Measurements from ENCODE around the gene PSMB11.

The PSMB11 gene

GRCh38 chr14:23057757-23058653 lies 16.0 kb downstream of the PSMB11 start:
- DNase-seq (ENCODE audit: low read depth in 2 of 3, low spot score in 1 of 3), result peak; percentile 77 to 88 (median 84)

DNA sequence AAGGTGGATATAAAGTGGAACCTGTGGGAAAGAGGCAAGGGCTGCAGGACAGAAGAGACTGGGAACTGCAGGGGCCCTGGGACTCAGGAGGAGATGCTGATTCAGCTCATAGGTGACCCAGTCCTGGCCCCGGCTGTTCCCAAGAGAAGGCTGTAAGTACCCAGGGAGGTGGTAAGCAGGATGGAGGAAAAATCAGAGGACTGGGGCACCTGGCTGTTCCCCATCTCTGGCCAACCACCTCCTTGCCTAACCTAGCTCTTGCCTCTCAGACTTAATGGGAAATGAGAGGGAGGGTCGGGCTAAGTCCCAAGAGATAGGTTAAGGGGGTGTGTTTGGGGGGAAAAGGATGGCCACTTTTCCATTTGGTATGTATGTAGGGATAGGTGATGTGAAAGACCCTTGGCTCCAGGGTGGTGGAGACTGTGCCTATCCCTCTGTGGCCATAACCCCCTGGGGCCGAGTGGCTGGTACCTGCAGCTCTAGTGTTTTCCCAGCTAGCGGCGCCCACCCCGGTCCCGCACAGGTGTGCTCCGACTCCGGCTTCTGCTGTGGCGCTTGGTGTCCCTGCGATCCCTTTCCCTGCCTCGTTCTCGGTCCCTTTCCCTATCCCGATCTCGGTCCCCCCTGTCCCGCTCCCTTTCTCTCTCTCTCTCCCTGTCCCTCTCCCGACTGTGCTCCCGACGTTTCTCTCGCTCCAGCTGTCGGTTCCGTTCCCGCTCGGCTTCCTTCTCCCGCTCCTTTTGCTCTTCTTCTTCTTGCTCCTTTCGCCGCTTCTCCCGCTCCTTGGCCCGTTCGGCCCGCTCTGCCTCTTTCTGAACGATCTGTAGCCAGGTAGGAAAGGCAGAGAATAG lies 16.9 kb downstream of the PSMB11 start:
- DNase-seq (ENCODE audit: low read depth in 2 of 3, low spot score in 1 of 3), result no peak

DNA sequence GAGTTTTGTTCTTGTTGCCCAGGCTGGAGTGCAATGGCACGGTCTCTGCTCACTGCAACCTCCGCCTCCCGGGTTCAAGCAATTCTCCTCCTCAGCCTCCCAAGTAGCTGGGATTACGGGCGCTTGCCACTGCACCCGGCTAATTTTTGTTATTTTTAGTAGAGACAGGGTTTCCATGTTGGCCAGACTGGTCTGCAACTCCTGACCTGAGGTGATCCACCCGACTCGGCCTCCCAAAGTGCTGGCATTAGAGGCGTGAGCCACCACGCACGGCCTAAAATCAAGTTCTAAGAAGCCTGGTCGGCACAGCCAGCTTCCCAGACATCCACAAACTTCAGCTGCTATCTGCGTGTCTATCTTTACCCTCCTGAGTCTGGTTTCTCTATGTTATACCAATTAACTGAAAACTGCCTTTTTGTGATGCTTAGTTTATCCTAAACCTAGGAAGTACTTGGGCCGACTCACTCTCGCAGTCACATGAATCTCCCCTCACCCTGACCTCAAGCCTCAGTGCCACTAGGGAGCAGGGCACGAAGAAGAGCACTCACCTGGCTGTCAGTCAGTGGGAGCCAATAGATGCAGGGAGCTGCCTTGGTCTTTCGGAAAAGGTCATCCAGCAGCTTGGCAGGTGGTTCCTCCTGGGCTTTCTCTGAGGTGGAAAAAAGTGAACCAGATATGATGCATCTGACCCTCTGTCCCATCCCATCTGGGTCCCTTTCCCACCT lies 18.7 kb downstream of the PSMB11 start:
- DNase-seq (ENCODE audit: low read depth in 2 of 3, low spot score in 1 of 3), result no peak

DNA sequence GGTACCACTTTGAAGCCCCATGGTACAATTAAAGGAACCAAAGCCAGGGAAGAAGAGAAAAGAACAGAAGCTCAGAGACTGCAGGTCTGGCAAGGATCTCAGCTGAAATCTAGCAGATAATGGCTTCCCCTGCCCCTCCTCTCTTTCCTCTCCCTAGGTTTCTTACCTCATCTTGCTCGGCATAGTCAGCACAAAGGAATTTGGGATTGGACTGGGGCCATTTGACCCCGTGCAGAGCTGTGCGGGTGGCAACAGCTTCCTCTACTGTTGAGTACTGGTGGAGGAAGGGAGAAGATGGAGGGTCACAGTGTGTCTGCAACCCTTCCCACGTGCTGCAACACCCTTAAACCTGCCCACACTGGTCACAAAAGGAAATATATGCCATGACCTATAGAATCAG lies 20.0 kb downstream of the PSMB11 start:
- no peak for DNase-seq (ENCODE audit: low read depth in 2 of 3, low spot score in 1 of 3)

DNA sequence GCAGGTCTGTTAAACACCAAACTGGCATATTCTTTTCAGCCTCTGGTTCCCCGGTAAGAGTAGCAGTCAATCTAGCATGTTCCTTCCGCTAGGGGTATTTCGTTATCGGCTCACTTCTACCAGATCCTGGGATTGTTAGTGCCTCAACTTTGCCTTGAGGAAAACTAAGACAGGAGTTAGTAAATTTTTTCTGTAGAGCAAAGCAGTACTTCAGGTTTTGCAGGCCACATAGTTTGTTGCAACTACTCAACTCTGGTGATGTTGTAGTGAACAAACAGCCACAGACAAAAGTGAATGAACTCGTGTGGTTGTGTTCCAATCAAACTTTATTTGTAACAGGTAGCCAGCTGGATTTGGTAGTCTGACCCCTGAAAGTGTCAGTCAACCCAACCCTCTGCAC lies 21.6 kb downstream of the PSMB11 start:
- DNase-seq (ENCODE audit: low read depth in 2 of 3, low spot score in 1 of 3), result no peak

GRCh38 chr14:23066368-23066767 lies 24.4 kb downstream of the PSMB11 start:
- DNase-seq (ENCODE audit: low read depth in 2 of 3, low spot score in 1 of 3), result no peak

DNA sequence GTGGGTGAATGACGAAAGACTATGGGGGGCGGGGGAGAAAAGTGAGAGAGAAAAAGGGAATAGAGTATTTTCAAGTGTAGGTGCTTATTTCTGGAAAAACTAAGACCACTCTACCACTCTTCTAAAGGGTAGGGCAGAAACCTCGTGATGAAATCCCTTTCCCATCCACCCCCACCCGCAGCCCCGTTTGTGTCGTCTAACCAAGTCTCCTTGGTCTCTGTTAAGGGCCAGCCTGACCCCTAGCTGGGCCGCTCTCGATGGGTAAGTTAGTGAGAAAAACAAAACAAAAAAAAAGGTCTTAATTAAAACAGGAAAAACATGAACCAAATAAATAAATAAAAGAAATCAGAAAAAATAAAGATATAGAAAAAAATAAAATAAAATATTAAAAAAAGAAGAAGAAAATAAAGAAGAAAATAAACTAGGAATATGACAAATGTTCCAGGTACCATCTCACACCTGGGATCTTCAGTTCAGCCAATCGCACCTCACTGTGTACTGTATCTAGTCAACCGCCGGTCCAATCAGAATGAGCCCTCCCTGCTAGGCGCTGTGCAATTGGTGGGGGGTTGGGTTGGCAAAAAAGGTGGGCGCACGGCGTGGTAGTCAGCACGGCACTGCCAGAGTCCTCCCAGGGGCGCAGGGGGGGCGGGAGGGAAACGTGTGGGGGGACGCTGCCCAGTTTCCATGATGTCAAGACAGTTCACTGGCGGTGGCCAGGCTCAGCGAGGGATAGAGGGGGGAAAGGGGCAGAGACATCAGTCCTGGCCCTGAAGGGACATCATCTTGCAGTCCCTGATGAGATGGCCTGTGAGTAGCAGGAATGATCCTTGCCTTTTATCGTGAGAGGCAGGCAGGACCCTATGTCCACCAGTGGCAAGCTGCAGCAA lies 25.1 kb downstream of the PSMB11 start:
- DNase-seq (ENCODE audit: low read depth in 2 of 3, low spot score in 1 of 3), result no peak

DNA sequence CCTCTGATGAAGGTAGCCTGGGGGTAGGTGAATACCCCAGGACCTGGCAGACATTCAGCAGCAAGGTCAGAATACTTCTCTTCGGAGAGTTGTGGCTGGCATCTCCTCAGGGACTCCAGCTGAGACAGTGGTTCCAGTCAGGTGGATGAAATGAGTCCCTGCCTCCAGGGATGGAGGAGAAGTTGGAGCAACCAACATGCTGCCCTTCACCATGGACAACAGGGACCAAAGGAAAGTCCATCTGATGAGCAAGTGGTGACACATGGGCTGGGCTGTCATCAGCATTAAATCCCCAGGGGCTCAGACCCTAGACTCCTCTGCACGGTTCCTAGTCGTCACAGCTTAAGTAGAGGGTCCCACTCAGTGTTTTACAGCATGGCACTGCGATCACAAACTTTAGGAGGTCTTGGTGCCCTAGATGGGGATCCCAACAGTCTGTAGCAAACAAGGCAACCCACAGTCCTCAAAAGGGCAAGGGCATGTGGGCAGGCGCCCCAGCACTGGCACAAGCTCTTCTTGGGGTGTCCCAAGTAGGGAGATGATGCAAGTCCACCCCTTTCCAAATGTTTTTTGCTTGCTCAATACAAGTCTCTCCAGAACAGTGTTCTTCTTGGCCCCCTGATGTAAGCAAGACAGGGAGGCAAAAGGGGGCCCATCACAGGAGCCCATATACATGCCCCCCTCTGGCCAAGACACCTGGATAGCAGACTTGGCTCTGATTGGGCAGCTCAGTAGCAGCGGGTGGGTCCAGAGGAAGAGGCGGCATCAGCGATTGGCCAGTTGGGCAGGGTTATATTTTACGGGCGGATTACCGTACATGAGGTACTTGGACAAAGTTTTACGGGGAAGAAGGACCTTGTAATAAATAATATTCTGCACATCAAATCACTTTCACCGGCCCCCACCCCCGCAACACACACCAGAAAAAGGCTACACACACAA lies 26.1 kb downstream of the PSMB11 start:
- no peak for DNase-seq (ENCODE audit: low read depth in 2 of 3, low spot score in 1 of 3)

GRCh38 chr14:23068789-23069412 lies 26.9 kb downstream of the PSMB11 start:
- peak; percentile 61 to 80 (median 63) for DNase-seq (ENCODE audit: low read depth in 2 of 3, low spot score in 1 of 3)

- no peak for DNase-seq (ENCODE audit: low read depth in 2 of 3, low spot score in 1 of 3)
Observed at GRCh38 chr14:23069413-23069806, 27.4 kb downstream of the PSMB11 start.

- no peak for DNase-seq (ENCODE audit: low read depth in 2 of 3, low spot score in 1 of 3)
Observed at GRCh38 chr14:23070262-23071129, 28.5 kb downstream of the PSMB11 start.

DNA sequence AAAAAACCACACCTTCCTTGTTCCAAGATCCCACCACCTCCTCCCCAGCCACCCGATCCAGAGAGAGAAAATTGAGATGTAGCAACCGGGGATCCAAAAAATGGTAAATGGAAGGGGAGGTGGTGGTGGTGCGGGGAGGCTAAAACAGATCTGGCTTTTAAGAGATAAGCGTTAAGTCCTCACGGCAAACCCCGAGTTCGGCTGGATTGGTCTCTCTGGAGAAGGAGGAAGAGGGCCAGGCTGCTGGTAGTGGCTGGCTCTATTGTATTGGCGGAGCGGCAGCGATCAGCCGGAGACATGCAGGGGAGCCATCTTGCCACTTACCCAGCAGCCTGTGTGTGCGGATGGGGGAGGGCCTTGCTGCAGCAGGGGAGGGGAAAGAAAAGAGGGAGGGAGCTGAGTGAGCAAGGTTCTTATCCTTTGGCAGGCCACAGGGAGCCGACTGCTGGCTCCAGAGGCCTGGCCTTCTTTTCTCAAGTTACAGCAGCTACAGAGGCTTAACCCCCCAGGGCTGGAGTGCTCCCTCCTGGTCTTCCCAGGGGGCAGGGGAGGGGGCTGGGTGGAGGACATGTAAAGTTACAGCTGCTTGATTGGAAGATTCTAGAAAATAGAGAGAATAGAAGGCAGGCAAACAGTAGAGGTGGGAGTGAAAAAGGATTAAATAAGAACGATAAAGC lies 29.4 kb downstream of the PSMB11 start:
- DNase-seq (ENCODE audit: low read depth in 2 of 3, low spot score in 1 of 3), result peak; percentile 68 to 72 (median 70)

- no peak for DNase-seq (ENCODE audit: low read depth in 2 of 3, low spot score in 1 of 3)
Observed at GRCh38 chr14:23071921-23072539, 30.0 kb downstream of the PSMB11 start.

DNA sequence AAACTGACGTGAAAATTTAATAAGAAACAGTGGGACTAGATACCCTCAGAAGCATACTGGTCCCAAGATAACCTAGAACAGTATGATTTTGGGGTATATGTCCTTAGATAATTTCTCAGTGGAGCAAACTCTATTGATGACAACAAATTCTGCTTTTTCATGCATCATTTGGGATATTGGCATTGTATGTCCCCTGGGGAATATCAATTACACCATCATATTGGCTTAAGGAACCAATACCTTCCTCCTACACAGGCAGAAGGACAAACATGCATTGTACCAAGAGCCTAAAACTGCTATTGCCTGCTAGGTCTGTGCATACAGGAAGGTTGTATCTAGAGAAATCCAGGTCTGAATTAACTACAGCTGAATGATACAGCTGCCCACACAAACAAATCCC lies 32.9 kb downstream of the PSMB11 start:
- no peak for DNase-seq (ENCODE audit: low read depth in 2 of 3, low spot score in 1 of 3)

DNA sequence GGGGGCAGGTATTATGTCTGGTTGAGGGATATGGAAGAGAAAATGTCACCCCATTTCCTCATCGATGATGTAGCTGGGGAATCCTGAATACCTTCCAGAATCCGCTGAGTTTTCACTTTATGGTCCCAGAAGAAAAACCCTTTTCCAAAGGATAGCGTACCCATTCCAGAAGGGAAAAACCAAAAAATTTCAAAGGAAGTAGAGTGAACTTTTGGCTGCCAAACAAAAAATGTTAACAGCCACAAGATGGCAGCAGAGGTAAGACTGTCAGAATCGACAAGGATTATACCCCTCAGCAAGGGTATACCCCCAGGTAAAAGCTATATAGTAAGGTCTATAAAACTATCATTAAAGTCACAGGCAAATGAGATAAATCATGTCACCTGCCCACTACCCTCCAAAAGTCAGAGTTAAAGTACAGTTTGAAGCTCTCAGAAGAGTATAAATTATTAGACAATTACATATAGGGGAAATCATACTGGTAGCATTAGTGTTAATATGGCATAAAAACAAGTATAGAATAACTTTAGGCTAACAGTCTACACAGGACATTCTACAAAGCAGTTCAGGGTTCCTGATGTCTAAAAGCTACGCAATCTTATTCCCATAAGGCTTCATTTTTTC lies 34.9 kb downstream of the PSMB11 start:
- peak in 1 of 3 donors; percentile 44 for DNase-seq (ENCODE audit: low read depth in 2 of 3, low spot score in 1 of 3)

DNA sequence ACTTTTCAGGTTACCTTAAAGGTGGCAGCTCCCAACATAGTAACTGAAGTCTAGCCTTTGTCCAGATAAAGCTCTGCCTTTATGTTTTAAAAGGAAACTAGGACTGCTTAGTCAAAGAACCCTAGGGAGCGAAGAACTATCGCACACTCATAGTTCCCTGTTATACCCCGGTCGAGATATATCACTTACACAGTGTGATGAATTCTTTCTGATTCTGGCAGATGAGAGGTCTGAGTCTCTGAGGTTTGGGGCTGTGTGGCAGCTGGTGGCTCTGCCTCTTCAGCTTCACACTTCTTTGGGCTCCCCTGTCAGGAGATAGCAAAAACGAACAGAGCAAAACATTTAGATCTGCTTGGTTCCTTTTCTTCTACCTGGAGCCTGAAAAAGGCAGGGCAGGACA lies 36.0 kb downstream of the PSMB11 start:
- no peak for DNase-seq (ENCODE audit: low read depth in 2 of 3, low spot score in 1 of 3)
